Measurements from ENCODE around the gene LDLRAD3.
"Not testable (repeated sequence)": the region's sequence is repeated elsewhere in the genome, so short reads cannot be mapped to it uniquely, and the experiment has no call there.

- not testable (repeated sequence) for TF ChIP-seq CTCF (IDR thresholded peaks at IDR 0.05 in 8 of 11, conservative IDR thresholded peaks at IDR 0.05 in 3 of 11); POLR2A (IDR thresholded peaks at IDR 0.05)
These were observed 102.1 kb downstream of the LDLRAD3 start for GRCh38 chr11:36045945-36046344.

Measured in spleen (tissue), 7 donors.